COR-L47 (cell line): ENCODE measurements around the gene KLHL25.
"Not testable (repeated sequence)": the region's sequence is repeated elsewhere in the genome, so short reads cannot be mapped to it uniquely, and the experiment has no call there.

Experiments
- DNase-seq: peaks from one replicate; lab custom pipeline; 2025; lab: John Stamatoyannopoulos, UW

KLHL25 gene

DNA sequence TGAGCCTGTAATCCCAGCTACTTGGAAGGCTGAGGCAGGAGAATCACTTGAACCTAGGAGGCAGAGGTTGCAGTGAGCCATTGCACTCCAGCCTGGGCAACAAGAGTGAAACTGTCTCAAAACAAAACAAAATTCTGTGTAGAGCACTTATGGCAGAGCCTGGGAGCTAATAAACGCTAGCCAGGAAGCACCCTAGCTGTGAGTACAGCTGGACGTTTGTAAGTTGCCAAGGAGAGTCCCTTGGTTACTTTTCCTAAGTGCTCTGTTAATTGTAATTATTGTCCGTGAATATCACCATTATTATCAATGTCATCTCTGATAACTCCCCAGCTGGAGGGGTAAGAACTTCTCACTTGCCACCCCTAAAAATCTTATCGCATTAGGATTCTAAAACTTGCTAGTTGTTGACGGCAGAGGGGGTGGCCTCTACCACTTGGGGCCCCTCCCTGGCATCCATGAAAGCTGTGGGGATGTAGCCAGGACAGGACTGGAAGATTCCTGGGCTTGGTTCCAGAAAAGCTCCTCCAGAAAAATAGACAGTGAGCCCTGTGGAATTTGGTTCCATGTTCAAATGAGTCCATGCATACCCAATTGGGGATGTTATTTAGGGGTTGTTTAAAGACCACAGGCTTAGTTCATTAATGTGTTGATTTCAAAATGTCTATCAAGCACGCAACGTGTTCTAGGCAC lies 9.9 kb upstream of the KLHL25 start:
- no peak for DNase-seq

GRCh38 chr15:85802617-85803016 lies 7.9 kb upstream of the KLHL25 start:
- DNase-seq = not testable (repeated sequence)

DNA sequence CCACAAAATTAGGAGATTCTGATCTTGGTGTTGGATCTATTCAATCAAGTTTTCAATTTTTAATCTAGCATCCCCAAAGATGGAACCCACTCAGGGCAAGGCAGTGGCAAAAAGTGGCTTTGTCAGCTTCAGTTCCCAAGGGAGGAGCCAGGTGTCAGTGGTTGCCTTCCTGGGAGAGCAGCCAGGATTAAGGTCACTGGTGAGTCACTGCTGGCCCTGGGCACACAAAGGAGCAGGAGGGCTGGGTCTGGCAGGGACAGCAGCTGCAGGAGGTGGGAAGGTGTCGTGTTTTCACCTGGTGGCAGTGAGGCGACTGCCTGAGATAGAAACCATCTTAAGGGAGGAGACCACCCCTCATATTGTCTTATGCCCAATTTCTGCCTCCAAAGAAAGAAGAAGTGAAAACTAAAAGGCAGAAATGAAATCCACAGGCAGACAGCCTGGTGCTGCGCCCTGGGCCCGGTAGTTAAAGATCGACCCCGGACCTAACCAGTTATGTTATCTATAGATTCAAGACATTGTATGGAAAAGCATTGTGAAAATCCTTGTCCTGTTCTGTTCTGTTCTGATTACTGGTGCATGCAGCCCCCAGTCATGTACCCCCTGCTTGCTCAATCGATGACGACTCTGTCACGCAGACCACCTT lies 5.9 kb upstream of the KLHL25 start:
- DNase-seq = peak; percentile 80

- not testable (repeated sequence) for DNase-seq
Observed at GRCh38 chr15:85796371-85796770, 1.6 kb upstream of the KLHL25 start.

DNA sequence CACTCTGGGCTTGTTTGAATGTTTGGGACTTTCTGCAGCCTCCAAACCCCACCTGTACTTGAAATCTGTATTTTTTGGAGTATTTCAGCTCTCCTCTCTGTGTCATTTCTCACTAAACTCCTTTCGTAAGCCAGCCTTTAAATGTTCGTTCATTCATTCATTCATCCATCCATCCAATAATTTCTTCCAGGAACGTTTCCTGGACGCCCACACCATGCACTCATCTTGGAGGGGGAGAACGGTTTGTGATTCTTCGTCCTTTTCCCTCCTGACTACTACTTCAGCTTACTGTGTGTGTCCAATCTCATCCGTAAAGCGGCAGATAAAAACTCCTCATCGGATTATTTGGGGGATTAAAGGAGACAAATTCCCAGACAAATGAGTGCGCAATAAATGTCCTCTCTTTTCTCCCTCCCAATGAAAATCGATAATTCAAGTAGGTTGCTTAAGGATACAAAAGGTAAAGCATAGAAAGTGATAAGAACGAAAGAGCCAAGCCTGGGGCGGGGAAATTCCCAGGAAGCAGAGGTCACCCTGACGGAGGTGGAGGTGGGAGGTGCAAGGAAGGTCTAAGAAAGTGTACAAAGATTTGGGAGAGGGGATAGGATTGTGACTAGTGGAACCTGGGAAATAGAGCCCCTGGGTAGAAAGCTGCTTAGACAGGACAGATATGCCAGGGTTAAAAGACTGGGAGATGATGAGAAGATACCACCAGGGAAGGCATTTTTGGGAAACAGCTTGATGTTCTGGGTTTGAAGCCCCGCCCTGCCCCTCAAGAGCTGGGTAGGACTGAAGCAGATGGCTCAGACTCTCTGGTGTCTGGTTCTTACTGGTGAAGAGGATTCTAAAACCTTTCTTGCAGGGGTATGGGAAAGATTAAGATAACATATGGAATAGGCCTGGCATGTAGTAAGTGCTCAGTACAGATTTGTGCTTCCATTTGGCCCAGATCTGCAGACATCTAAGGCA lies 896 bp upstream of the KLHL25 start:
- DNase-seq = no peak

- no peak for DNase-seq
Observed at GRCh38 chr15:85793641-85794597, 806 bp downstream of the KLHL25 start.

DNA sequence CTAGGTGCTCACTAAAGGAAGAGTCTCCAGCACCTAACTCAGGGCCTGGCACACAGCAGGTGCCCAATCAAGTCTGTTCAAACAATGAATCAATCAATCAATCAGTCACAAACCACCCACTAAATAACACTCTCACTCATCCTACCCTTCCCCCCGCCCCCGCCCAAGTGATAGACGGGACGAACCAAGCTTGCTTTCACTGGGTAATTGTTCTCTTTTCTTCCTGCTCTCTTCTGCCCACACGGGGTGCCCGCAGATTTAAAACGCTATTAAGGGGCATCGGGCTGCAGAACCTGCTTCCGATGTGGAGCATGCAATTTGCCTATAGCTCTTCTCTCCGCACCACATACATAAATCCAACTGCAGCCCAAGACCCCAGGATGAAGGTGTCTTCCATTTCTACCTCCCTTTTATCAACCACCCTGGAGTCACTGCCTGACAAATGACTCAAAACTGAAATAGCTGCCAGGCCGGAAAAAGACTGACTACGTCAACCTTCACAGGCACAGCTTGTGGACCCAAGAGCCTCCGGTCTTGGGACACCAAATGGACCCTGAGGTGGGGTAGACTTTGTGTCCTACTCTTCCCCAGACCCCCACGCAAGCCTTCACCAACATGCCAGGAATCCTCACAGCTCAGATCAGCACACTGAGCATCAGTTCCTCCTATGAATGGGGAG lies 1.7 kb downstream of the KLHL25 start:
- DNase-seq = no peak

DNA sequence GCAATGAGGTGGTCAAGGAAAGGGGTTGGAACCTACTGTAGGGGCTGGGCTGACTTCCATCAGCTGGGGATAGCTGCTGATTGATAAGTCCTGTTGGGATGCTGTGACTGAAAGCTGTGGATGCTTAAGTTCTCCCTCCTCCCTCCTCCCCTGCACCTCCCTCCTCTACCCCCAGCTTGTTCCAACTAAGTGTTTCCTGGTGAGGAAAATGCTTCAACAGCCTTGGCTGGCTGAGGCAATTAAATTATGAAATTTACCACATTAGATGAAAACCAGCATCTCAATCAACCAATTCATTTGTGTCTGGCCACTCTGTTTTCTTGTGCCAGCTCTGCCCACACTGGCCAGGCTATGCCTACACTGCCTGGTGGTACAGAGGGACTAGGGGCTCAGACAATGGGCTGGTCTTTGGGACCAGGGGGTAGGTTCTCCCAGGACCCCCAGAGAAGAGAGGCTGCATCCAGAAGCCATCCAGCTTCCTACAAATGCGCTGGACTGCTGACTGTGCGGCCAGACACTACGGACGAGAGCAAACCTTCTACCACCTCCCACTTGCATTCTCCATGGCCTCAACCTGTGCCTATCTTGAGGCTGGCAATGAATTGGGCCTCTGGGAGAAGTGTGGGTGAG lies 2.5 kb downstream of the KLHL25 start:
- DNase-seq = no peak

GRCh38 chr15:85789496-85789875 lies 5.2 kb downstream of the KLHL25 start:
- no peak for DNase-seq

GRCh38 chr15:85788771-85789495 lies 5.8 kb downstream of the KLHL25 start:
- no peak for DNase-seq

GRCh38 chr15:85786781-85787114 lies 8.0 kb downstream of the KLHL25 start:
- DNase-seq = no peak

DNA sequence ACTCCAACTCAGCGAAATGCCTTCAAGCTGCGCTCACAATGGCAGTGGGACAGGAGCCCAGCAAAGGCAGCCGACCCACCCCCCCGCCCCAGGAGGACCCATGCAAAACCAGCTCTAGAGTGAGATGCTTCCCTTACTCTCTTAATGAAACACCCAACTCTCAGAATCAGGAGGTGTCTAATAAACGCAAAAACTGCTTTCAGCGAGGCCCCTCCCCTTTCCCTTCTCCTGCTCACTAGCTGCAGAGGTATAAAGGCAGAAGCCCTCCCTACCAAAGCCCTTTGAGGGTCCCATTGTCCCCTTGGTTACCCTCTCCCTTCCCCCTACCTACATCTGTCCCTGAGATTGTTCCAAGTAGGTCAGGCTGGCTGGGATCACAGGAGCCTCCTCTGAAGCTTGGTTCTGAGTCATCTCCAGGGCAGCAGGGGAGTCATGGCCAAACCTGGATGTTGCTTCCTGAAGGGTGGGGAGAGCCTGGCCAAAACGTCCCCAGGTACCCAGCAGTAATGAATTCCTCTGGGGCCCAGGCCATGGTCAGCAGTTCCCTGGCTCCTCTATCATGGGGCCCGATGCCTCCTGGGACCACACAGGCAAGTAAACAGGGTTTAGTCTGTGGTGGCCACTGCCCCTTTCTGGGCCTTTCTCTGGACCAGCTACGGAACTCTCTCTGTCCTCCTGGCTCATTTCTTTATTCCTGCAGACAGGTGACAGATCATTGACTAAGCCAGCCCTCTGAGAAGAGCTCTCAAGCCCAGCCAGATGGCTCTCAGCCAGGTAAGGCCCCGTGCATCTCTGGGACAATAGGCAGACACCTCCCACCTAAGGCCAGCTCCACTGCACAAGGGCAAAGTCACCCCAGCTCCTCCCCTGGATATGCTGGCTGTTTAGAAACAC lies 8.6 kb downstream of the KLHL25 start:
- DNase-seq = peak; percentile 87

DNA sequence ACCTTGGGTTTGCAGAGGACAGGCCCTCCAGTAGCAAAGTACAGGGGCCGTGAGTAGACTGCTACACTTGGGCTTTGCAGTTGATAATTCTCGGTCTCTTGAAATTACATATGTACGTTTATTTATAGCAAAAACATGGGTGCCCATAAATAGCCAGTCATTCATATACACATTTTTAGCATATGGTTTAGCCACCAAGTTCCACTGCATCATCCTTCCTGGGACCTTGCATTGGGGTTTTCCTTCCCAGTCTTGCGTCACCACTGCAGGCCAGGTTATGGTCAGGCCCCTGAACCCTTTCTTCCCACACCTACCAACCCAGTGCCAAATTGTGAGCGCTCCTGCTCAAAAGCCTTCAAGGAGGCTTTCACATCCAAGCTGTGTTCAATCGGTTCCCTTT lies 12.7 kb downstream of the KLHL25 start:
- no peak for DNase-seq

DNA sequence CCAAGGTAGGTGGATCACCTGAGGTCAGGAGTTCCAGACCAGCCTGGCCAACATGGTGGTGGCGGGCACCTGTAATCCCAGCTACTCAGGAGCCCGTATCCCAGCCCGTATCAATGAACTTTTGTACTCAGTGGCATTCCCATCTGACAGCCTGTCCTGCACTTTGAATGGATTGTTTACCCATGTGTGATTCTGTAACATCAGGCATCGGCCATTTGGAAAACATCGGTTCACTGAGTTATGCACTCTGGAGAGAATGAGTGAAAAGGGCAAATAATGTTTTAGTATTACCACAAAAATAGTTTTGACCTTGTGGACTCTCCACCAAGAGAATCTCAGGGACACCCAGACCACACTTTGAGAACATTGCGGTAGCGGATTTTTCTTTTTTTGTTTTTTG lies 13.6 kb downstream of the KLHL25 start:
- DNase-seq = no peak

DNA sequence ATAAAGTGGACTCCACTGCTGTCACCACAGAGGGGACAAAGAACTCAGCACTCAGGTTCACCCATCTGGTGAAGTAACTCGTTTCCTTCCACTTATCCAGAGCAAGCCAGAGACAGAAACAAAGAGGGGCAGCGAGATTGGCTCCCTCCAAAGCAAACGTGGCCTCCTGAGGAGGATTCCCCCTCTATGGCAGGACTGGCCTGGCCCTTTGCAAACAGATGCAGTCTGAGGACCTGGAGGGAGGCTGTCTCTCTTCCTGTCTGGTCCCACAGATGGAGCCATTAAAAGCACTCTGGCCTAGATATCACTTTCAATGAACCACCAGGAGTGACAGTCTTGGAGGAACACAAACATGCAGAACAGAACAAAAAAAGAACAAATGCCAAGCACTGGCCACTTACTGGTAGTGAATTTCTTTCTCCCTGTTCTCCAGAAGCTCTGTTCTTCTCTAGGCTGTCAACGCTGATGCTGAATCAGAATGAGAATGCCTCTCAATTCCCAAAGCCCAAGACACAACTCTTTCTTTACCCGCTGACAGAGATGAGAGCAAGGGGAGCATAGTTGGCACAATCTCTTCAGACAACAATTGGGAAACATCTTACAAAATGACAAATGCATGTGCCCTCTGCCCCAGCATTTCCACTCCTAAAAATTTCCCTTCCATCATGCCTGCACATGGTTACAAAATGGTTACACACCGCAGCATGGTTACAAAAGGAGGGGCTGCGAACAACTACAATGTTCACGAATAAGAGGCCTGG lies 14.3 kb downstream of the KLHL25 start:
- no peak for DNase-seq

DNA sequence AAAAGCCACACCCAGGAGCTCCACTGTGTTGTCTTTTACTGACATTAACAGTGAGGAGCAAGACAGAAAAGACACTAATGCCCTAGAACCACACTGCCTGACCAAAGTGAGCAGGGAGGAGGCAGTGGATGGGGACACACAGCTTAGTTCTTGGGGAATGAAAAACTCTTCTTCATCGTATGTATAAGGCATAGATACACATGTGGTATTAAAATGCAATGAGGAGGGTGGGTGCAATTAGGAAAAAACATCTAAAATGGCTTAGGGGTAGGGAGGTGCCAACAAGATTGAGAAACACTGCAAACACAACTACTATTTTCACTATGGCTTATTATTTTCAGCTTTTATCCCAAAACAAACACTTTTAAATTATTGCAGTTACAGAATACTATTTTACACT lies 15.5 kb downstream of the KLHL25 start:
- DNase-seq = no peak

DNA sequence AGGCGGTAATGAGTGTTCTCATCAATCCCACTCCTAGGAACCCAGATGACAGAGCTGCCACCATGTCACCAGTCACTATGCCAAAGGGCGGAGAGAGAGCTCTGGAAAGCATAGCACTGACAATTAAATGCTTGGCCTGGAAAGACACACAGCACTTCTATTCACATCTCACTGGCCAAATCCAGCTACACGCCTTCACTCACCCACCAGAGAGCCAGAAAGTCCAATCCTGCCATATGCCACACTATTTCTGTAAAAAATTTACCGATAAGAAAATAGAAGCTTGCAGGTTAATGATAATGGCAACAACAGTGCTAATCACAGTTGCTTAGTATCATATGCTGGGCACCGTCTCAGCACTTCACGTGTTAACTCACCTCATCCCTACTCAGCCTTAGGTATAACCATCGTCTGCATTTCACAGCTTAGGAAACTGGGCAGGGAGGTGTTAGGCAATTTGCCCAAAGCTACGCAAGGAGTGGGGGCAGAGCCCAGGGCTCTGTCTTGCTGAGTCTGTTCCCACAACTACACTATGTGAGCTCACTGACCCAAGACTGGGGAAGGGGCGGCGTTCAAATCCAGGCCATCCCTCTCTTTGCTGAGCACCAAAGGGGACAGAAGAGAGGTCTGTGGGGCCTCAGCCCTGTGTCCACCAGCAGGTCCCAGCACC lies 16.5 kb downstream of the KLHL25 start:
- DNase-seq = no peak
